Measurements from ENCODE around the gene KCNQ1. TPM values are rescaled to one million over a fixed set of nuclear protein-coding genes. Genes with fewer than 3 reads are reported as not detected.

KCNQ1 gene
- polyA plus RNA-seq, 1 donor (not counting 4 experiments of a cell fraction or from before 2014, with no cell fraction given) = not detected

DNA sequence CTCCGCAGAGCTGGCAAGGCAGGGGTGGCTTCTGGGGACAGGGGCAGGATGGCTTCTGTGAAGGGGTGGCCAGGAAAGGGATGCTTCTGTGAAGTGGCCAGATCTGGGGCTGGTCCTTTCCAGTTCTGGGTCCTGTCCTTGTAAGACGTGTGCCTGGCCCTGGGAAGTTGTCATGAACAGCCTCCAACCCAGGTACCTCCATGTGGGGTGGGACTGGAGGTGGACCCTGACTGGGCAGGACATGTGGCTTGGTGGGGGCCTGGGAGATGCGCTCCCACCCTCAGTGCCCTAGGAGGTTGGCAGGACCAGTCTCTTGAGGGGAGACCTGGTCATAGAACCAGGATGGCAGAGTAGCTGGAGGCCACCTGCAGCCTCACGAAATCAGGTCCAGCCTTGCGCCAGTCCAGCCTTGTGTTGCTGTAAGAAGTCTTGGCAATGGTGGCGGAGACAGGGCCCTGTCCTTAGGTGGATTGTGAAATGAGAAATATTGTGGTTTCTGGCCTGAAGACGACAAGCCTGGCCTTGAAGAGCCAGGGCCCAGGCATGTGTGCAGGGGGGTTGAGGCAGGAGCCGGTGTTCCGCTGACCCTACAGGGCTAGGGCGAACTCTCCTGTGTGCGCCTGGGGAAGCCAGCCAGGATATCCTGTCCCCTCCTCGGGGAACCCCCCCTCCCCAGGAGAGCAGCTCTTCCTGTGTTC lies 2.6 kb downstream of the KCNQ1 start:
- Histone ChIP-seq H3K9me3 (ENCODE audit: control insufficient read depth, low read depth, low read length) (no peaks in the 10 kb centered on the region), H3K4me1 (ENCODE audit: control insufficient read depth, extremely low read depth, insufficient read depth, low read length) (no peaks in the 10 kb centered on the region), H2AFZ (ENCODE audit: control insufficient read depth, low read length) (no peak overlapping the region), H3K36me3 (ENCODE audit: control insufficient read depth in 2 of 2, extremely low read depth in 1 of 2, insufficient read depth in 2 of 2, low read length in 2 of 2) (no peaks in the 10 kb centered on the region), H3K4me2 (ENCODE audit: control insufficient read depth, extremely low read depth, insufficient read depth, low read depth, low read length) (no peak overlapping the region), H3K27ac (ENCODE audit: control insufficient read depth, insufficient read depth, low read length) (no peak overlapping the region), H3K9ac (ENCODE audit: control insufficient read depth, extremely low read depth, insufficient read depth, low read length) (no peak overlapping the region), H3K4me3 (ENCODE audit: control insufficient read depth in 2 of 3, extremely low read depth in 1 of 3, insufficient read depth in 2 of 3, low read depth in 1 of 3, low read length in 3 of 3) (no peak overlapping the region), H4K20me1 (ENCODE audit: control insufficient read depth, extremely low read depth, insufficient read depth, low read length) (no peaks in the 10 kb centered on the region), H3K9me1 (ENCODE audit: control insufficient read depth, extremely low read depth, insufficient read depth, low read length) (no peaks in the 10 kb centered on the region), H3K27me3 (ENCODE audit: control insufficient read depth, extremely low read depth, insufficient read depth, low read length) (peaks cover 49% of the 10 kb centered on the region), H3K79me2 (ENCODE audit: control insufficient read depth, insufficient read depth, low read length) (no peaks in the 10 kb centered on the region)
- TF ChIP-seq, protein P1, sequence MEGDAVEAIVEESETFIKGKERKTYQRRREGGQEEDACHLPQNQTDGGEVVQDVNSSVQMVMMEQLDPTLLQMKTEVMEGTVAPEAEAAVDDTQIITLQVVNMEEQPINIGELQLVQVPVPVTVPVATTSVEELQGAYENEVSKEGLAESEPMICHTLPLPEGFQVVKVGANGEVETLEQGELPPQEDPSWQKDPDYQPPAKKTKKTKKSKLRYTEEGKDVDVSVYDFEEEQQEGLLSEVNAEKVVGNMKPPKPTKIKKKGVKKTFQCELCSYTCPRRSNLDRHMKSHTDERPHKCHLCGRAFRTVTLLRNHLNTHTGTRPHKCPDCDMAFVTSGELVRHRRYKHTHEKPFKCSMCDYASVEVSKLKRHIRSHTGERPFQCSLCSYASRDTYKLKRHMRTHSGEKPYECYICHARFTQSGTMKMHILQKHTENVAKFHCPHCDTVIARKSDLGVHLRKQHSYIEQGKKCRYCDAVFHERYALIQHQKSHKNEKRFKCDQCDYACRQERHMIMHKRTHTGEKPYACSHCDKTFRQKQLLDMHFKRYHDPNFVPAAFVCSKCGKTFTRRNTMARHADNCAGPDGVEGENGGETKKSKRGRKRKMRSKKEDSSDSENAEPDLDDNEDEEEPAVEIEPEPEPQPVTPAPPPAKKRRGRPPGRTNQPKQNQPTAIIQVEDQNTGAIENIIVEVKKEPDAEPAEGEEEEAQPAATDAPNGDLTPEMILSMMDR (optimal IDR thresholded peaks at IDR 0.05 in 1 of 3, IDR thresholded peaks at IDR 0.05 in 1 of 3, conservative IDR thresholded peaks at IDR 0.05 in 1 of 3; ENCODE audit: extremely low read depth in 1 of 3, insufficient read depth in 2 of 3, low read length in 3 of 3) = no peak
- no peak for TF ChIP-seq EZH2 (IDR thresholded peaks at IDR 0.05; ENCODE audit: low read length)
- FAIRE-seq (no peak), DNase-seq (ENCODE audit: low read depth, low spot score) (no peak)
- dilution Hi-C loops (cut with MboI; ENCODE audit: extremely low pct_ligation_motif_present, low sequenced_read_pairs) = no loop called here

DNA sequence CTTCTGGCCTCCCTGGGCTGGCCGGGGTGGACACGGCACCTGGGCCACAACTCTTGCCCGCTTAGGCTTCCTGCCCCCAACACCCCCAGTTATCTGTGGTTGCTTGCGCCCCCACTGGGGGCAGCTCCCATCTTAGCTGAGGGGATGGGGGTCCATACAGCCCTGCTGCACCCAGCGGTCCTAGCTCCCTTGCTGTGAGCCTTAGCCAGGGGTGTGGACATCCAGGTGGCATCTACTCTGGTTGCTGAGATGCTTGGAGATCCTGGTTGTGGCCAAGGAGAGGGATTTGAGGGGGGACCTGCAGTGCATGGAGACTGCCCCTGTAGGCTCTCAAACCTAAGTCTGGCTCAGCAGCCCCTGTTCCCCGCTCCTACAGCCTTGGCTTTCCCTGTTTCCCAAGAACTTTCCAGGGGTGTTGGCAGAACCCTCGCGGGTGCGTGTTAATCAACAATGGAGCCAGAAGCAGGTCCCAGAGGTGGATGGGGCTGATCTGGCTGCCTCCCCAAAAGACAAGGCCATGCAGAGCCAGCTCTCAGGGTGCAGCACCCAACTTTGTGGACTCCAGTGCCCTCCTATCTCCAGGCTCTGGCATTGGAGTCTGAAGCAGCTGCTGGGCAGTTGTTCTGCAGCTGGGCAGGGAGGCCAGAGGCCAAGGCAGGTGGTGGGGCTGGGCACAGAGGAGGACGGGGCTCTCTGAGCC lies 3.3 kb downstream of the KCNQ1 start:
- TF ChIP-seq EZH2 (IDR thresholded peaks at IDR 0.05; ENCODE audit: low read length) = no peak
- TF ChIP-seq, protein P1 (optimal IDR thresholded peaks at IDR 0.05 in 1 of 3, IDR thresholded peaks at IDR 0.05 in 1 of 3, conservative IDR thresholded peaks at IDR 0.05 in 1 of 3; ENCODE audit: extremely low read depth in 1 of 3, insufficient read depth in 2 of 3, low read length in 3 of 3) = no peak
- Histone ChIP-seq H3K4me1 (ENCODE audit: control insufficient read depth, extremely low read depth, insufficient read depth, low read length) (no peaks in the 10 kb centered on the region), H3K9ac (ENCODE audit: control insufficient read depth, extremely low read depth, insufficient read depth, low read length) (no peak overlapping the region), H4K20me1 (ENCODE audit: control insufficient read depth, extremely low read depth, insufficient read depth, low read length) (no peaks in the 10 kb centered on the region), H3K27ac (ENCODE audit: control insufficient read depth, insufficient read depth, low read length) (no peak overlapping the region), H3K9me3 (ENCODE audit: control insufficient read depth, low read depth, low read length) (no peaks in the 10 kb centered on the region), H3K27me3 (ENCODE audit: control insufficient read depth, extremely low read depth, insufficient read depth, low read length) (peaks cover 47% of the 10 kb centered on the region), H2AFZ (ENCODE audit: control insufficient read depth, low read length) (no peak overlapping the region), H3K9me1 (ENCODE audit: control insufficient read depth, extremely low read depth, insufficient read depth, low read length) (no peaks in the 10 kb centered on the region), H3K4me2 (ENCODE audit: control insufficient read depth, extremely low read depth, insufficient read depth, low read depth, low read length) (no peak overlapping the region), H3K79me2 (ENCODE audit: control insufficient read depth, insufficient read depth, low read length) (no peaks in the 10 kb centered on the region), H3K36me3 (ENCODE audit: control insufficient read depth in 2 of 2, extremely low read depth in 1 of 2, insufficient read depth in 2 of 2, low read length in 2 of 2) (no peaks in the 10 kb centered on the region), H3K4me3 (ENCODE audit: control insufficient read depth in 2 of 3, extremely low read depth in 1 of 3, insufficient read depth in 2 of 3, low read depth in 1 of 3, low read length in 3 of 3) (no peak overlapping the region)
- FAIRE-seq = no peak
- no peak for DNase-seq (ENCODE audit: low read depth, low spot score)
- dilution Hi-C loops (cut with MboI; ENCODE audit: extremely low pct_ligation_motif_present, low sequenced_read_pairs) = no loop called here

Data from keratinocyte (primary cell).